Measurements from ENCODE around the gene FHDC1. TPM values are rescaled to one million over a fixed set of nuclear protein-coding genes. Genes with fewer than 3 reads are reported as not detected.

Gene FHDC1
- total RNA-seq, 4 donors from 2014 or later: 4.5 to 12.8 (median 8.5) TPM

GRCh38 chr4:152981278-152981677 is 45.2 kb downstream of the FHDC1 start:
- Histone ChIP-seq H3K4me3 (no peak overlapping the region), H3K9me3 (no peaks in the 10 kb centered on the region), H3K27me3 (no peaks in the 10 kb centered on the region), H3K36me3 (peaks cover 0 to 5% (median 0%) of the 10 kb centered on the region in 3 donors), H3K27ac (no peak overlapping the region), H3K4me1 (peaks cover 0 to 4% (median 0%) of the 10 kb centered on the region in 3 donors)
- TF ChIP-seq CTCF (IDR thresholded peaks at IDR 0.05) (no peak), POLR2A (IDR thresholded peaks at IDR 0.05) (no peak)
- 80 to 100% methylated on average over 2 of the region's 5 CpGs for WGBS, 2 donors
- DNase-seq: no peak
- intact Hi-C loops (cut with DNase I): no loop called here

- Histone ChIP-seq H3K4me3 (no peak overlapping the region), H3K27ac (no peak overlapping the region), H3K4me1 (peaks cover 0 to 4% (median 0%) of the 10 kb centered on the region in 3 donors), H3K36me3 (no peaks in the 10 kb centered on the region), H3K27me3 (no peaks in the 10 kb centered on the region), H3K9me3 (no peaks in the 10 kb centered on the region)
- intact Hi-C loops (cut with DNase I): no loop called here
- TF ChIP-seq POLR2A (IDR thresholded peaks at IDR 0.05) (no peak), CTCF (IDR thresholded peaks at IDR 0.05) (no peak)
- WGBS, 2 donors: 89 to 93% methylated on average over 4 of the region's 4 CpGs
- no peak for DNase-seq
These were observed 45.7 kb downstream of the FHDC1 start for GRCh38 chr4:152981842-152982241.

GRCh38 chr4:152983221-152983620 is 47.1 kb downstream of the FHDC1 start:
- WGBS, 2 donors: 62 to 74% methylated on average over 2 to 4 of the region's 7 CpGs
- Histone ChIP-seq H3K9me3 (no peaks in the 10 kb centered on the region), H3K27ac (no peak overlapping the region), H3K27me3 (no peaks in the 10 kb centered on the region), H3K4me1 (peaks cover 0 to 4% (median 0%) of the 10 kb centered on the region in 3 donors), H3K36me3 (no peaks in the 10 kb centered on the region), H3K4me3 (no peak overlapping the region)
- intact Hi-C loops (cut with DNase I): no loop called here
- no peak for TF ChIP-seq CTCF (IDR thresholded peaks at IDR 0.05)
- no peak for TF ChIP-seq POLR2A (IDR thresholded peaks at IDR 0.05)
- DNase-seq: no peak

GRCh38 chr4:152983774-152984411 is 47.8 kb downstream of the FHDC1 start:
- Histone ChIP-seq H3K36me3 (no peaks in the 10 kb centered on the region), H3K4me3 (no peak overlapping the region), H3K9me3 (no peaks in the 10 kb centered on the region), H3K4me1 (peaks cover 0 to 4% (median 0%) of the 10 kb centered on the region in 3 donors), H3K27me3 (no peaks in the 10 kb centered on the region), H3K27ac (no peak overlapping the region)
- no peak for DNase-seq
- no peak for TF ChIP-seq POLR2A (IDR thresholded peaks at IDR 0.05)
- TF ChIP-seq CTCF (IDR thresholded peaks at IDR 0.05): no peak
- intact Hi-C loops (cut with DNase I): no loop called here
- 55 to 71% methylated on average over 5 to 6 of the region's 6 CpGs for WGBS, 2 donors

GRCh38 chr4:152988721-152989553 is 52.8 kb downstream of the FHDC1 start:
- no peaks in the 10 kb centered on the region for H3K9me3 ChIP-seq
- intact Hi-C loops (cut with DNase I): no loop called here
- H3K36me3 ChIP-seq: no peaks in the 10 kb centered on the region
- 70 to 83% methylated on average over 1 to 2 of the region's 4 CpGs for WGBS, 2 donors
- TF ChIP-seq POLR2A (IDR thresholded peaks at IDR 0.05) (no peak), CTCF (IDR thresholded peaks at IDR 0.05) (no peak)
- DNase-seq: no peak
- H3K27ac ChIP-seq: no peak overlapping the region
- H3K4me3 ChIP-seq: no peak overlapping the region
- H3K27me3 ChIP-seq: no peaks in the 10 kb centered on the region
- H3K4me1 ChIP-seq: peaks cover 0 to 6% (median 0%) of the 10 kb centered on the region in 3 donors

All from esophagus squamous epithelium (tissue), 5 donors.